K562 (cell line): Measurements from ENCODE around the gene TNPO3. TPM values are rescaled to one million over a fixed set of nuclear protein-coding genes. Genes with fewer than 3 reads are reported as not detected.
"Not testable (repeated sequence)": the region's sequence is repeated elsewhere in the genome, so short reads cannot be mapped to it uniquely, and the experiment has no call there.

Experiments used
- ATAC-seq: fragments of 200-7000 bp; cut with Tn5 transposase; 3 replicates; pipeline ENCODE4 v1.9.1; 2020; ENCODE audit warnings: moderate library complexity
- BruUV-seq: library from RNA; stranded (reverse); fragments of 400-500 nt; replicated peaks from 2 replicates; lab custom pipeline; 2021; lab: Mats Ljungman, UMichigan
- CTCF ChIA-PET: fragments of 300-600 bp; formaldehyde crosslinking; extraction: SDS; loops from one replicate; lab custom pipeline; 2021; ENCODE audit warnings: low intra/inter-chr PET ratio; lab: Yijun Ruan, JAX
- POLR2A ChIA-PET: fragments of 300-600, 350-650 bp; sonication (Branson Sonifier 250); formaldehyde crosslinking; extraction: SDS; loops from one replicate; lab custom pipeline; 2021; ENCODE audit warnings: antibody characterized with exemption, inconsistent platforms; lab: Yijun Ruan, JAX
- DNase-seq, 4 experiments: peaks; one replicate each; pipeline versions ENCODE4 v3.0.0 to v3.0.0-alpha.2; 2011 to 2018; ENCODE audit warnings: low spot score in 3 of 4, mixed read lengths in 3 of 4; ENCODE audit errors: extremely low read depth in 1 of 4
- FAIRE-seq: peaks from 2 replicates; lab custom pipeline; 2011; peaks lifted over from hg19 to GRCh38; lab: Jason Lieb, UNC
- H2AFZ ChIP-seq: 2 replicates; pipeline ENCODE4 v1.6.0; 2011; ENCODE audit warnings: low read depth, low read length, control low read depth, inconsistent platforms
- H3K27ac ChIP-seq: fragments of 200-600 bp; 3 replicates; pipeline ENCODE4 v1.8.0; 2011; ENCODE audit warnings: low read depth, mild to moderate bottlenecking, control low read depth, inconsistent platforms, low read length, moderate library complexity, mixed read lengths; ENCODE audit errors: extremely low read depth
- H3K27me3 ChIP-seq, 2 experiments: fragments of 300-600 bp in 1 of 2; 2 replicates in 1 of 2; 3 replicates in 1 of 2; pipeline versions ENCODE4 v1.6.0 to v1.8.0; 2011; ENCODE audit warnings: inconsistent platforms in 2 of 2, low read length in 2 of 2, mild to moderate bottlenecking in 1 of 2, mixed read lengths in 1 of 2, moderate library complexity in 1 of 2; ENCODE audit not compliant: control insufficient read depth in 2 of 2, insufficient read depth in 2 of 2
- H3K36me3 ChIP-seq: fragments of 300-600 bp; 3 replicates; pipeline ENCODE4 v1.8.0; 2011; ENCODE audit warnings: mild to moderate bottlenecking, low read length, inconsistent platforms; ENCODE audit not compliant: control insufficient read depth, insufficient read depth
- H3K4me1 ChIP-seq, 2 experiments: fragments of 200-600 bp in 1 of 2; replicated peaks in 1 of 2; 2 replicates in 1 of 2; 3 replicates in 1 of 2; pipeline versions ENCODE4 v1.5.1 to v1.8.0; 2011; ENCODE audit warnings: inconsistent platforms in 2 of 2, low read length in 2 of 2, mild to moderate bottlenecking in 1 of 2, mixed read lengths in 1 of 2, moderate library complexity in 1 of 2; ENCODE audit not compliant: control insufficient read depth in 2 of 2, insufficient read depth in 2 of 2
- H3K4me2 ChIP-seq: 2 replicates; pipeline ENCODE4 v1.6.1; 2011; ENCODE audit warnings: low read length, control low read depth, inconsistent platforms, mixed read lengths; ENCODE audit not compliant: insufficient read depth
- H3K4me3 ChIP-seq: fragments of 200-600 bp; sonication (generic), shearing (Covaris generic); 2 replicates; pipeline ENCODE4 v1.5.1; 2016; ENCODE audit warnings: control low read depth, inconsistent platforms
- H3K79me2 ChIP-seq: fragments of 200-600 bp; 3 replicates; pipeline ENCODE4 v1.8.0; 2011; ENCODE audit warnings: low read length, inconsistent platforms; ENCODE audit not compliant: control insufficient read depth, insufficient read depth
- H3K9ac ChIP-seq, 2 experiments: 2 replicates each; pipeline versions ENCODE4 v1.6.0 to v1.6.1; 2011; ENCODE audit warnings: low read depth in 2 of 2, low read length in 2 of 2, control low read depth in 1 of 2, inconsistent platforms in 1 of 2, mild to moderate bottlenecking in 1 of 2, mixed read lengths in 1 of 2; ENCODE audit not compliant: insufficient read depth in 1 of 2
- H3K9me1 ChIP-seq: one replicate; pipeline ENCODE4 v1.6.0; 2011; ENCODE audit warnings: inconsistent platforms, mild to moderate bottlenecking, low read length, moderate library complexity; ENCODE audit not compliant: control insufficient read depth, insufficient read depth
- H3K9me3 ChIP-seq: replicated peaks from 2 replicates; pipeline ENCODE4 v1.5.1; 2011; ENCODE audit warnings: low read depth, low read length, inconsistent platforms; ENCODE audit not compliant: control insufficient read depth, insufficient read depth
- H4K20me1 ChIP-seq: replicated peaks from 2 replicates; pipeline ENCODE4 v1.6.1; 2011; ENCODE audit warnings: low read length, inconsistent platforms, mixed read lengths; ENCODE audit not compliant: control insufficient read depth, insufficient read depth
- CREB3L1 ChIP-seq: fragments of 450-650 bp; IDR thresholded peaks from 2 replicates; pipeline ENCODE4 v1.6.1; 2014; ENCODE audit warnings: low read depth, mild to moderate bottlenecking, moderate library complexity, borderline replicate concordance
- POU5F1 ChIP-seq: fragments of 150-350 bp; IDR thresholded peaks from 2 replicates; pipeline ENCODE4 v1.6.1; 2014; ENCODE audit warnings: borderline replicate concordance, low read length, low read depth, mild to moderate bottlenecking; ENCODE audit not compliant: partially characterized antibody
- TBL1XR1 ChIP-seq, 2 experiments: IDR thresholded peaks; 2 replicates each; pipeline ENCODE4 v1.6.1; 2012; ENCODE audit warnings: improper control_type of control experiment in 2 of 2, low read length in 2 of 2, mild to moderate bottlenecking in 1 of 2
- TCF7L2 ChIP-seq: fragments of 150-350 bp; IDR thresholded peaks from 2 replicates; pipeline ENCODE4 v1.6.1; 2016; ENCODE audit warnings: low read depth, mild to moderate bottlenecking, low read length, moderate library complexity
- TCFL5 ChIP-seq: fragments of 250-450 bp; sonication (Bioruptor Pico); conservative IDR thresholded peaks from 2 replicates; pipeline ENCODE4 v1.6.1; 2021; ENCODE audit warnings: mild to moderate bottlenecking, moderate library complexity, matching md5 sums
- ZSCAN29 ChIP-seq: fragments of 450-650 bp; IDR thresholded peaks from 2 replicates; pipeline ENCODE4 v1.6.1; 2017
- WGBS: fragments of 100-300 bp; shearing (Covaris generic); methylation state at CpG from one replicate; pipeline ENCODE4 v1.1.6; 2016; ENCODE audit warnings: low coverage, mixed read lengths; ENCODE audit not compliant: insufficient coverage; ENCODE audit errors: missing lambda C conversion rate; 5-methylcytosine and 5-hydroxymethylcytosine counted together
- in situ Hi-C: fragments of 300-500 bp; cut with MboI; formaldehyde crosslinking; loops from 4 replicates; pipeline ENCODE4 v1.15.0; 2018; ENCODE audit warnings: inconsistent platforms, mixed read lengths
- intact Hi-C: fragments of 100-400 bp; cut with micrococcal nuclease; formaldehyde crosslinking; loops from 2 replicates; pipeline ENCODE4 v1.14.2; 2022
- polyA plus RNA-seq, 8 experiments: library from polyadenylated mRNA; depleted of rRNA in 4 of 8; stranded (reverse) in 5 of 8; unstranded in 3 of 8; fragments of >200 nt; fragmentation: Nextera tagmentation in 2 of 8; fragmentation: Illumina TruSeq in 1 of 8; extraction: Ambion mirVana in 2 of 8; extraction: Trizol in 1 of 8; gene quantifications; 2 replicates each; pipeline versions ENCODE4 v1.2.1 to v1.2.3, GENCODE V29; 2011 to 2014; ENCODE audit warnings: inconsistent platforms in 1 of 8, missing spikeins in 1 of 8
- total RNA-seq, 7 experiments: library from RNA; depleted of rRNA in 6 of 7; stranded (reverse); fragments of >200 nt in 6 of 7; fragmentation: Illumina TruSeq in 2 of 7; extraction: Trizol in 2 of 7; gene quantifications; 2 replicates each; pipeline versions ENCODE4 v1.2.1 to v1.2.3, GENCODE V29; 2011 to 2021; ENCODE audit warnings: low replicate concordance in 1 of 7

TNPO3 gene
- total and polyA plus RNA-seq, 9 of the 15 experiments (the other 6 are each of a cell fraction or from before 2014, with no cell fraction given), result 35.8 to 125 (median 110) TPM

GRCh38 chr7:128943251-128943650, 111.7 kb downstream of the TNPO3 start:
- H3K79me2 ChIP-seq, H3K4me2 ChIP-seq, FAIRE-seq, H3K27ac ChIP-seq, DNase-seq, BruUV-seq, H3K9me1 ChIP-seq, in situ Hi-C loops, H4K20me1 ChIP-seq, H3K36me3 ChIP-seq, H3K4me3 ChIP-seq, intact Hi-C loops, H2AFZ ChIP-seq, CTCF ChIA-PET, H3K9me3 ChIP-seq, ATAC-seq, H3K9ac ChIP-seq: not testable (repeated sequence)
- 8% methylated on average over 2 of the region's 2 CpGs for WGBS
- POLR2A ChIA-PET, result interaction anchor here (0.9 to 1.0 kb wide), 3 partner anchors 14 to 140 kb away, joined by 3 to 5 read pairs (median 3); no protein-coding TSS in a partner anchor
- Histone ChIP-seq H3K4me1 (peaks cover 0 to 37% of the 10 kb centered on the region in 2 experiments; a peak in 2 of 5 replicates), H3K27me3 (peaks cover 53 to 66% of the 10 kb centered on the region in 2 experiments; a peak in 4 of 5 replicates)

GRCh38 chr7:128941946-128942526, 112.9 kb downstream of the TNPO3 start:
- in situ Hi-C loops (no loop called here), intact Hi-C loops (no loop called here)
- WGBS, result under 1% methylated on average over 15 of the region's 16 CpGs
- BruUV-seq, result no TSS peak
- no peaks in the 10 kb centered on the region for H3K9me1 ChIP-seq
- peaks cover 9% of the 10 kb centered on the region for H4K20me1 ChIP-seq
- H3K27me3 ChIP-seq, result peaks cover 65 to 74% of the 10 kb centered on the region in 2 experiments; a peak in 4 of 5 replicates
- H3K36me3 ChIP-seq, result no peaks in the 10 kb centered on the region
- TF ChIP-seq POU5F1, result no peak
- TF ChIP-seq CREB3L1, result no peak
- TF ChIP-seq TCFL5 (CRISPR knock-in tag), result no peak
- TF ChIP-seq ZSCAN29, result no peak
- no peak for TF ChIP-seq TBL1XR1 (IDR thresholded peaks at IDR 0.05; ENCODE audit: low read length in 2 of 2)
- no peak for TF ChIP-seq TCF7L2
- DNase-seq (no peak), FAIRE-seq (no peak), ATAC-seq (no peak)
- ChIA-PET CTCF (interaction anchor here (0.7 kb wide), 1 partner anchor 16 kb away, joined by 5 read pairs; no protein-coding TSS in a partner anchor), POLR2A (interaction anchor here (0.6 to 1.6 kb wide), 4 partner anchors 10 to 38 kb away, joined by 3 to 5 read pairs (median 3); no protein-coding TSS in a partner anchor)
- no peaks in the 10 kb centered on the region for H3K79me2 ChIP-seq
- H3K4me3 ChIP-seq, result no peak overlapping the region
- peaks cover 0 to 39% of the 10 kb centered on the region in 2 experiments; a peak in 2 of 5 replicates for H3K4me1 ChIP-seq
- no peak overlapping the region for H2AFZ ChIP-seq
- H3K9ac ChIP-seq, result no peak overlapping the region
- H3K4me2 ChIP-seq, result no peak overlapping the region
- H3K9me3 ChIP-seq, result no peaks in the 10 kb centered on the region
- no peak overlapping the region for H3K27ac ChIP-seq
